ENCODE results near the gene TAF6. TPM values are rescaled to one million over a fixed set of nuclear protein-coding genes. Genes with fewer than 3 reads are reported as not detected.
A peak's percentile ranks its signal among the peaks of the same experiment; 100 is the strongest.

TAF6 gene
- total RNA-seq, 5 donors from 2014 or later (not counting 1 experiment from before 2014, with no cell fraction given), result 44.1 to 73.5 (median 61.3) TPM

DNA sequence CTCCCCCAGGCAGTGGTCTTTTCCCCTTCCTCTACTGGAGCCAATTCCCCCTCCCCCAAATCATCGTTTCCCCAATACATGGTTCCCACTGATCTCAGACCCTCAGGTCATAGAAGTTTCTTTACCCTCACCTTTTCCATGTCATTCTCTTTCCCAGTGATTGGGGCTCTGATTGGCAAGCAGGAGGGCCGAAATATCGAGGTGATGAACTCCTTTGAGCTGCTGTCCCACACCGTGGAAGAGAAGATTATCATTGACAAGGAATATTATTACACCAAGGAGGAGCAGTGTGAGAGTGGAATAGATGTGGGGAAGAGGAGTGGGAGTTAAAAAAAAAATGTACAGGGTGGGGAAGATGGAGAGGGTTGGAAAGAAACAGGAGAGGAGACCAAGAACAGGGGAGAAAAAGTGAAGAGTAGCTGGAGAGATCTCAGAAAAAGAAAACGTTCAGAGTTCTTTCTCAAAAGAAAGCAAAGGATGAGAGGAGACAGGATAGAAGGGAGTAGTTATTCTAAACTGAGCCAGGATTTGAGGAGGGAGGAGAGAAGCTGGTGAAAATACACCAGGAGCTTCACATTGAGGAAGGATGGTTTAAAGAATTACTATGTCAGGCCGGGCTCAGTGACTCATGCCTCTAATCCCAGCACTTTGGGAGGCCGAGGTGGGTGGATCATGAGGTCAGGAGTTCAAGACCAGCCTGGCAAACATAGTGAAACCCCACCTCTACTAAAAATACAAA lies 29.5 kb downstream of the TAF6 start:
- Histone ChIP-seq H3K27ac (ENCODE audit: low read length) (peak overlapping the region; percentile 87), H3K9me3 (no peaks in the 10 kb centered on the region), H3K4me1 (ENCODE audit: control insufficient read depth in 1 of 2, extremely low read depth in 1 of 2, insufficient read depth in 2 of 2, low read length in 2 of 2) (peaks cover 5 to 18% of the 10 kb centered on the region in 2 experiments), H3K27me3 (replicated peaks in 1 of 2; ENCODE audit: control insufficient read depth in 2 of 2, extremely low read depth in 1 of 2, insufficient read depth in 2 of 2, low read length in 1 of 2) (no peaks in the 10 kb centered on the region), H3K4me3 (ENCODE audit: control insufficient read depth in 1 of 2, extremely low read depth in 1 of 2, low read length in 1 of 2) (peak overlapping the region; percentile 79 to 97), H3K36me3 (ENCODE audit: control insufficient read depth in 2 of 2, extremely low read depth in 1 of 2, insufficient read depth in 1 of 2, low read length in 1 of 2) (peaks cover 24 to 45% of the 10 kb centered on the region in 2 donors)
- 49% methylated on average over 2 of the region's 7 CpGs for WGBS (ENCODE audit: insufficient coverage)
- H3K9me3 Mint-ChIP-seq, result no peaks in the 10 kb centered on the region
- H3K27me3 Mint-ChIP-seq, result no peaks in the 10 kb centered on the region
- CTCF ChIA-PET, result no interaction called here
- H3K36me3 Mint-ChIP-seq, result peaks cover 38% of the 10 kb centered on the region
- ATAC-seq (replicated peaks in 1 of 4) (no peak), DNase-seq (no peak)
- H3K27ac Mint-ChIP-seq, result peak overlapping the region; percentile 88 to 95
- peak overlapping the region; percentile 85 to 91 (median 88) for H3K4me3 Mint-ChIP-seq
- H3K4me1 Mint-ChIP-seq, result peaks cover 16 to 30% (median 24%) of the 10 kb centered on the region in 3 donors
- POLR2A ChIA-PET, result interaction anchor here (0.6 to 1.0 kb wide), 2 partner anchors 35 to 170 kb away, joined by 3 to 6 read pairs; no protein-coding TSS in a partner anchor

DNA sequence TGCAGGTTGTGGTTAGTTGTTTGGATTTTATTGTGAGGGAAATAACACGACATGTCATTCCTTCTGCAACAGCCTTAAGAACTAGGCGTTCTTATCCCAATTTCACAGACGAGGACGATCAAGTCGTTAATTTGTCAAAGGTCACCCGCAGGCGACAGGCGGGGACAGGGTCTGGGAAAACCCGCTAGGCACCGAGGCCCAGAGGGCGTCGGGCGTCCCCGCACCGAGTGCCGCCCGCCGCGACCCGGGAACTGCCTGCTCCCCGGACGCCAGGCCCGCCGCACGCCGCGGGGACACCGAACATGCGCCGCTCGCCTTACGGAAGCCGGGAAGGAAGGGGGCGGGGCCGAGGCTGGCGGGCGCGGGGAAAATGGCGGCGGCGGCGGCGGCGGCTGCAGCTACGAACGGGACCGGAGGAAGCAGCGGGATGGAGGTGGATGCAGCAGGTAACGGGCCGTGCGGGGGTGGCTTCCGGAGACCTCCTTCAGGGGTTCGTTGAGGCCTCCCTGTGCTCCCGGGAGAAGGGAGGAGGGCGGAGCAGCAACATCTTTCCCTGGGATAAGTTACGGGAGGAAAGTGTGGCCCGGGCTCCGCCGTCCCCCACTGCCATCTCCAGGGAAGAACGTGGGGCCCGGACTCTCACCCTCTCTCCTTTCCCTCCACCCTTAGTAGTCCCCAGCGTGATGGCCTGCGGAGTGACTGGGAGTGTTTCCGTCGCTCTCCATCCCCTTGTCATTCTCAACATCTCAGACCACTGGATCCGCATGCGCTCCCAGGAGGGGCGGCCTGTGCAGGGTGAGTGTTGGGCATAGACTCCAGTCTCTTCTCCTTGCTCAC lies 30.3 kb downstream of the TAF6 start, which contains the start of gene COPS6:
COPS6 (plus strand) TSS at position 349 of the 837 bp plus-strand sequence; CDS start at position 371, 22 bp downstream.
- peak; percentile 85 to 89 (median 86) for ATAC-seq (replicated peaks in 1 of 4)
- Mint-ChIP-seq H3K27ac (peak within 1 kb of the TSS; percentile 95), H3K4me3 (peak within 1 kb of the TSS; percentile 85 to 91 (median 88)), H3K9me3 (no peaks in the 10 kb centered on the region), H3K36me3 (peaks cover 37% of the 10 kb centered on the region), H3K4me1 (peaks cover 16 to 30% (median 24%) of the 10 kb centered on the region in 3 donors), H3K27me3 (no peaks in the 10 kb centered on the region)
- H3K4me1 ChIP-seq (ENCODE audit: control insufficient read depth in 1 of 2, extremely low read depth in 1 of 2, insufficient read depth in 2 of 2, low read length in 2 of 2), result peaks cover 5 to 18% of the 10 kb centered on the region in 2 experiments
- H3K27me3 ChIP-seq (replicated peaks in 1 of 2; ENCODE audit: control insufficient read depth in 2 of 2, extremely low read depth in 1 of 2, insufficient read depth in 2 of 2, low read length in 1 of 2), result no peaks in the 10 kb centered on the region
- under 1% methylated on average over 59 of the region's 68 CpGs for WGBS (ENCODE audit: insufficient coverage)
- peak; percentile 62 to 93 (median 80) for DNase-seq
- peak within 1 kb of the TSS; percentile 79 to 97 for H3K4me3 ChIP-seq (ENCODE audit: control insufficient read depth in 1 of 2, extremely low read depth in 1 of 2, low read length in 1 of 2)
- ChIA-PET CTCF (interaction anchor here in 1 of 2 donors (0.6 kb wide), 1 partner anchor 88 kb away, joined by 5 read pairs; no protein-coding TSS in a partner anchor), POLR2A (interaction anchor here in 1 of 2 donors (1.0 kb wide), 1 partner anchor 169 kb away, joined by 3 read pairs; no protein-coding TSS in a partner anchor)
- peak within 1 kb of the TSS; percentile 87 for H3K27ac ChIP-seq (ENCODE audit: low read length)
- no peaks in the 10 kb centered on the region for H3K9me3 ChIP-seq
- H3K36me3 ChIP-seq (ENCODE audit: control insufficient read depth in 2 of 2, extremely low read depth in 1 of 2, insufficient read depth in 1 of 2, low read length in 1 of 2), result peaks cover 24 to 37% of the 10 kb centered on the region in 2 donors

DNA sequence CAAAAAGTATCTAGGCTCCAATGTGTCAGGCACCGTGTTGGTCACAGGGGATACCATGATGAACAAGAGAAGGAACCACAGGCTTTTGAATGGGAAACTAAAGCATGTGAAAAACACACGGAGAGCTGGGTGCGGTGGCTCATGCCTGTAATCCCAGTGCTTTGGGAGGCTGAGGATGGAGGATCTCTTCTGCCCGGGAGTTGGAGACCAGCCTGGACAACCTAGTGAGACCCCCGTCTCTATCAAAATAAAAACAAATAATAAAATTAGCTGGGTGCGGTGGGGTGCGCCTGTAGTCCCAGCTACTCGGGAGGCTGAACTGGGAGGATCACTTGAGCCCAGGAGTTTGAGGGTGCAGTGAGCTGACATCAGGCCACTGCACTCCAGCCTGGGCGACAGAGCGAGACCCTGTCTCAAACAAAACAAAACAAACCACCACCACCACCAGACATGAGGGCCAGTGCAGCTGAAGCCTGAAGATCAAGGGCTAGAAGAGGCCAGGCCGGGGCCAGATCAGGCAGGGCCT lies 31.0 kb downstream of the TAF6 start:
- Histone ChIP-seq H3K4me3 (ENCODE audit: control insufficient read depth in 1 of 2, extremely low read depth in 1 of 2, low read length in 1 of 2) (peak overlapping the region; percentile 64 to 97), H3K27me3 (replicated peaks in 1 of 2; ENCODE audit: control insufficient read depth in 2 of 2, extremely low read depth in 1 of 2, insufficient read depth in 2 of 2, low read length in 1 of 2) (peaks cover 0 to 4% of the 10 kb centered on the region in 2 experiments), H3K4me1 (ENCODE audit: control insufficient read depth in 1 of 2, extremely low read depth in 1 of 2, insufficient read depth in 2 of 2, low read length in 2 of 2) (peaks cover 5 to 19% of the 10 kb centered on the region in 2 experiments), H3K27ac (ENCODE audit: low read length) (peak overlapping the region; percentile 87), H3K9me3 (no peaks in the 10 kb centered on the region), H3K36me3 (ENCODE audit: control insufficient read depth in 2 of 2, extremely low read depth in 1 of 2, insufficient read depth in 1 of 2, low read length in 1 of 2) (peaks cover 20 to 30% of the 10 kb centered on the region in 2 donors)
- DNase-seq (no peak), ATAC-seq (replicated peaks in 1 of 4) (peak in 3 of 4 experiments; percentile 10 to 20 (median 12))
- H3K36me3 Mint-ChIP-seq, result peaks cover 30% of the 10 kb centered on the region
- POLR2A ChIA-PET, result interaction anchor here in 1 of 2 donors (1.0 kb wide), 1 partner anchor 168 kb away, joined by 3 read pairs; no protein-coding TSS in a partner anchor
- no peaks in the 10 kb centered on the region for H3K27me3 Mint-ChIP-seq
- no peaks in the 10 kb centered on the region for H3K9me3 Mint-ChIP-seq
- peaks cover 17 to 28% (median 24%) of the 10 kb centered on the region in 3 donors for H3K4me1 Mint-ChIP-seq
- H3K4me3 Mint-ChIP-seq, result peak overlapping the region; percentile 85 to 91 (median 88)
- peak overlapping the region; percentile 95 for H3K27ac Mint-ChIP-seq
- WGBS (ENCODE audit: insufficient coverage), result no CpG with 5 or more reads among the region's 11 CpGs
- CTCF ChIA-PET, result interaction anchor here in 1 of 2 donors (0.6 kb wide), 1 partner anchor 87 kb away, joined by 5 read pairs; no protein-coding TSS in a partner anchor

DNA sequence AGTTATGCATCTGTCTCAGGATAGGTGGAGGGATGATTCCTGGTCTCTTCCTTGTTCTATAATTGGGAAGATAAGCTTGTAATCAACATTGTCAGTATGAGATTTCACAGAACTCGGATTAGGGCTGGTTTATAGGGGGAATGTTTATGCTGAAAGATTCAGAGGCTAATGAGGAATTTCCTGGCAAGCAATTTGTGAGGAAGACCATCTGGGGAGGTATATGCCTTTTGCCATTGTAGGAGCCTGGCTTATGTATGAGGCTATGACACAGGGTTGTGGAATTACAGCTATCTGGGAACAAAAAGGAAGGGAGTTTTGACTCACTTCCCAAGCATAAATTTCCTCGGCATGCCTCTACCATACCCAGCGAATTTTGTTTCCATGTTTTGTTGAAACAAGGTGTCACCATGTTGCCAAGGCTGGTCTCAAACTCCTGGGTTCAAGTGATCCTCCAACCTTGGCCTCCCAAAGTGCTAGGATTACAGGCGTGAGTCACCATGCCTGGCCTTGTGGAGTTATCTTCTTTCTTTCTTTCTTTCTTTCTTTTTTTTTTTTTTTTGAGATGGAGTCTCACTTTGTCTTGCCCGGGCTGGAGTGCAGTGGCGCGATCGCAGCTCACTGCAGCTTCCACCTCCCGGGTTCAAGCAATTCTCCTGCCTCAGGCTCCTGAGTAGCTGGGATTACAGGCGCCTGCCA lies 32.0 kb downstream of the TAF6 start:
- no peaks in the 10 kb centered on the region for H3K27me3 Mint-ChIP-seq
- Histone ChIP-seq H3K9me3 (no peaks in the 10 kb centered on the region), H3K27me3 (replicated peaks in 1 of 2; ENCODE audit: control insufficient read depth in 2 of 2, extremely low read depth in 1 of 2, insufficient read depth in 2 of 2, low read length in 1 of 2) (peaks cover 0 to 5% of the 10 kb centered on the region in 2 experiments), H3K27ac (ENCODE audit: low read length) (peak overlapping the region; percentile 87), H3K36me3 (ENCODE audit: control insufficient read depth in 2 of 2, extremely low read depth in 1 of 2, insufficient read depth in 1 of 2, low read length in 1 of 2) (peaks cover 13 to 20% of the 10 kb centered on the region in 2 donors), H3K4me3 (ENCODE audit: control insufficient read depth in 1 of 2, extremely low read depth in 1 of 2, low read length in 1 of 2) (no peak overlapping the region), H3K4me1 (ENCODE audit: control insufficient read depth in 1 of 2, extremely low read depth in 1 of 2, insufficient read depth in 2 of 2, low read length in 2 of 2) (peaks cover 11 to 28% of the 10 kb centered on the region in 2 experiments)
- CTCF ChIA-PET, result no interaction called here
- peaks cover 26 to 35% (median 33%) of the 10 kb centered on the region in 3 donors for H3K4me1 Mint-ChIP-seq
- no peaks in the 10 kb centered on the region for H3K9me3 Mint-ChIP-seq
- H3K36me3 Mint-ChIP-seq, result peaks cover 21% of the 10 kb centered on the region
- H3K27ac Mint-ChIP-seq, result peak overlapping the region; percentile 71 to 75
- H3K4me3 Mint-ChIP-seq, result peak overlapping the region; percentile 8 to 91 (median 51)
- ATAC-seq (replicated peaks in 1 of 4) (no peak), DNase-seq (no peak)
- POLR2A ChIA-PET, result interaction anchor here in 1 of 2 donors (0.6 kb wide), 1 partner anchor 455 kb away, joined by 3 read pairs; no protein-coding TSS in a partner anchor
- 83% methylated on average over 3 of the region's 10 CpGs for WGBS (ENCODE audit: insufficient coverage)

DNA sequence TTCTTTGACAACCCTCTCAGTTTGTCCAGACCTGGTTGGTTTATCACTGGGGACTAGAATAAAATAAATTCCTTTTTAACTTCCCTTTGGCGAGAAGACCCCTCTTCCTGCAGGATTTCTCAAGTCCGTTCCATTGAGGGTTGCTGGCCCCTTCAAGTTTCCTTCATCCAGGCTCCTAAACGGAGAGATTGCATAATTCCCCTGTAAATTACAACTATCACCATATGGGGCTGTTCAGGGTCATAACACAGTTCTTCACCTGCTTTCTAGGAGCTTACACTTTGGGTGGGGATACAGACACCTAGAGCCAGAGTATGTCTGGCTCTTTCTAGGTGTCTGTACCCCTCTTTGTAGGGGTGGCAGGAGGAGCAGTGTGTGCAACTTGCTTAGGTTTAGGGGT lies 33.6 kb downstream of the TAF6 start:
- Mint-ChIP-seq H3K27ac (peak overlapping the region in 1 of 2 donors; percentile 27), H3K9me3 (no peaks in the 10 kb centered on the region), H3K27me3 (no peaks in the 10 kb centered on the region), H3K4me3 (no peak overlapping the region), H3K36me3 (peaks cover 4% of the 10 kb centered on the region), H3K4me1 (peaks cover 38 to 41% (median 41%) of the 10 kb centered on the region in 3 donors)
- ChIA-PET CTCF (no interaction called here), POLR2A (no interaction called here)
- WGBS (ENCODE audit: insufficient coverage), result no CpG with 5 or more reads among the region's 3 CpGs
- DNase-seq, result no peak
- ATAC-seq (replicated peaks in 1 of 4), result no peak
- peaks cover 15 to 41% of the 10 kb centered on the region in 2 experiments for H3K4me1 ChIP-seq (ENCODE audit: control insufficient read depth in 1 of 2, extremely low read depth in 1 of 2, insufficient read depth in 2 of 2, low read length in 2 of 2)
- H3K36me3 ChIP-seq (ENCODE audit: control insufficient read depth in 2 of 2, extremely low read depth in 1 of 2, insufficient read depth in 1 of 2, low read length in 1 of 2), result peaks cover 0 to 3% of the 10 kb centered on the region in 2 donors
- no peak overlapping the region for H3K4me3 ChIP-seq (ENCODE audit: control insufficient read depth in 1 of 2, extremely low read depth in 1 of 2, low read length in 1 of 2)
- H3K9me3 ChIP-seq, result no peaks in the 10 kb centered on the region
- H3K27me3 ChIP-seq (replicated peaks in 1 of 2; ENCODE audit: control insufficient read depth in 2 of 2, extremely low read depth in 1 of 2, insufficient read depth in 2 of 2, low read length in 1 of 2), result peaks cover 0 to 5% of the 10 kb centered on the region in 2 experiments
- no peak overlapping the region for H3K27ac ChIP-seq (ENCODE audit: low read length)

Data from T-cell (primary cell).